NCI-H2196 (cell line): Measurements from ENCODE around the gene UGT3A1.
"Not testable (repeated sequence)": the region's sequence is repeated elsewhere in the genome, so short reads cannot be mapped to it uniquely, and the experiment has no call there.

Experiments
- DNase-seq: peaks from one replicate; lab custom pipeline; 2025; ENCODE audit not compliant: unreplicated experiment; lab: John Stamatoyannopoulos, UW

UGT3A1 gene, protein sequence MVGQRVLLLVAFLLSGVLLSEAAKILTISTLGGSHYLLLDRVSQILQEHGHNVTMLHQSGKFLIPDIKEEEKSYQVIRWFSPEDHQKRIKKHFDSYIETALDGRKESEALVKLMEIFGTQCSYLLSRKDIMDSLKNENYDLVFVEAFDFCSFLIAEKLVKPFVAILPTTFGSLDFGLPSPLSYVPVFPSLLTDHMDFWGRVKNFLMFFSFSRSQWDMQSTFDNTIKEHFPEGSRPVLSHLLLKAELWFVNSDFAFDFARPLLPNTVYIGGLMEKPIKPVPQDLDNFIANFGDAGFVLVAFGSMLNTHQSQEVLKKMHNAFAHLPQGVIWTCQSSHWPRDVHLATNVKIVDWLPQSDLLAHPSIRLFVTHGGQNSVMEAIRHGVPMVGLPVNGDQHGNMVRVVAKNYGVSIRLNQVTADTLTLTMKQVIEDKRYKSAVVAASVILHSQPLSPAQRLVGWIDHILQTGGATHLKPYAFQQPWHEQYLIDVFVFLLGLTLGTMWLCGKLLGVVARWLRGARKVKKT

DNA sequence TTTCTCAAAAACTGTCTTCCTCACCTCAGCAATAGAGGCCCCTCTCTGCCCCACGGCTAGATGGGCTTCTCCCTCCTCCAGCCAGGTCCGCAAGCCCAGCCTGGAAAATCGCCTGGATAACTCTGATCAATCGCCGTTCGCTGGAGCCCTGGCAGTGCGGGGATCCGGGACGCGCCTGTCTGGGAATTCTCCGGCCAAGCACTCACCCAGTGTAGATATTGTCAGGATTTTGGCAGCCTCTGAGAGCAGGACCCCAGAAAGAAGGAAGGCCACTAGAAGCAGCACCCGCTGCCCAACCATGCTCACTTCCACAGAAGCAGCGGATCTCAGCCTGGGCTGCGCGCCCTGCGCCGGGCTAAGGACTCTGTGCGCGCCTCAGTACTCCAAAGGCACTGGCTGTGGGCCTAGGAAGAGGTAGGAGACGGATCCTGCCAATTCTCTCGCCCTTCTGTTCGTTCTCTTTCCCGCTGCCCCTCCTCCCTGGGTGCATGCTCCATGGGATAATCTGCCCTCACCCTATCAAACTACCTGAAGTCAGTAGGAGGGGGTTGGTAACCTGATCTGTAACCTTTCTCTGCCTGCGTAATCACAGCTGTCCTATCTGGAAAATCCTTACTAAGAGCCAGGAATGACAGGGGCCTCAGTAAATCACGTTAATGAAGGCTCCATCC lies at the start of gene UGT3A1:
TSS of gene UGT3A1 (minus strand) at position 450 of the 671 bp plus-strand sequence. CDS start at position 300, 150 bp downstream.
- no peak for DNase-seq

GRCh38 chr5:36035696-36036095 lies 44.5 kb upstream of the UGT3A1 start:
- no peak for DNase-seq

DNA sequence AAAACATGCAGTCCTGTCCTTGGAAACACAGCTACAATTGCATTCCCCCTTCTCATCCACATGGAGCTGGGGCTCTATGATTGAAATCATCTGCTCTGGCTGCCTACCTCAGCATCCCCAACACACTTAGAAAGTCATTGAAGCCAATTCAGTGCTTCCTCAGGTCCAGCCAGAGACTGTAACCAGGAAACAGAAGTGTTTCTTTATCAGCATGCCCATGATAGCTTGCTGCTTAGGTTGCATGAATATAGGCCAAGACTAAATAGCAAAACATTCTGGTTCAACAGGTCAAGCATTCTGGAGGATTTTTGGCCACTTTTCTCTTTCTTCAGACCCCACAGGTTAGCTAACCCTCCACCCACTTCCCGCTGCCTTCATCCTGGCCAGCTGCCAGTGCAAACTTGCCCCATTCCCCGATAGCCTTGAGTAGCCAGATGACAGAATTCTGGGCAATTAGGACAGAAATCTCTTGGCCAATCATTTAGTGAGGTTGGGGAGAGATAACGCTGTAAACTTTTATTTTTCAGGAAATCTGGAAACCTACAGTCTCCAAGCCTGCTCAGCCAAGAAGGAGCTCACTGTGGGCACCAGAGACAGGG lies 43.4 kb upstream of the UGT3A1 start:
- not testable (repeated sequence) for DNase-seq

DNA sequence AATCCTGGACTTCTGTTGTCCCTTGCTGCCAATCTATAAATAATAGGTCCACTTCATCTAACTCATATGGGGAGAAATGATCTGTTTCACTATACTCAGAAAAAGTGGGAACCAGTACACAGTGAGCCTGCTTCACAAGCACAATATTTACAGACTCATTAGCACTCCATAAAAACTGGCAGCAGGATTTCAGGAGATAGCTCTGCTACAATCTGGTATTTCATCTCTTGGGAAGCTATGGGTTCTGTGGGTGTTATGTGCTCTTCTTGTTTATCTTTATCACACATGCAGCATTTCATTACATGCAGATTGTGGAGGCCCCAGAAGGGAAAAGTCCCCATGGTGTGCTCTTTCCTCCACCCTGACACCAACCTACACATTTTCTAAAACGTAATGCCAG lies 42.3 kb upstream of the UGT3A1 start:
- no peak for DNase-seq

GRCh38 chr5:36033047-36033446 lies 41.9 kb upstream of the UGT3A1 start:
- DNase-seq = no peak

DNA sequence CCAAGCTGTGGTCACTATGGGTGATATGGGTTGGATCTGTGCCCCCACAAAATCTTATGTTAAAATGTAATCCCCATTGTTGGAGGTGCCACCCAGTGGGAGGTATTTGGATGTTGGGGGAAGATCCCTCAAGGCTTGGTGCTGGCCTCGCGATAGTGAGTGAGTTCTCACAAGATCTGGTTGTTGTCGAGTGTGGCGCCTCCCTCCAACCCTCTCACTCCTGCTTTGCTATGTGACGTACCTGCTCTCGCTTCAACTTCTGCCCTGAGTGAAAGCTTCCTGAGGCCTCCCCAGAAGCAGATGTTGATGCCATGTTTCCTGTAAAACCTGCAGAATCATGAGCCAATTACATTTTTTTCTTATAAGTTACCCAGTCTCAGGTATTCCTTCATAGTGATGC lies 40.0 kb upstream of the UGT3A1 start:
- DNase-seq = no peak

DNA sequence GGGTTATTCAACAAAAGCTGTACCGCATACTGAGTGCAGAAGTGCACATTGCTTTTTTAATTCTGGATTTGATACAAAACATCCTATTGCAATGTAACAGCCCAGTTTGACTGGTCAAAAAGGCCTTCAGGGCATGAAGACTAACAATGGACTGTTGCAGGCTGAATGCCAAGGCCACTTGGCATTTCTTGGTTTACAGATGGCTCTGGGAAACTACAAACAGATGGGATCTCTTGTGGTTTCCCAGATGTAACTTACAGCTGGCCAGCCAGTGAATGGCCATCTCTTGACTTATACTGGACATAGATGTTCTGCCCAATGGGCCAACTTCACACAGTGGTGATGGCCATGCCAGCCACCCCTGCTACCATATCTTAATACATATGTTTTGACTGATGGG lies 38.7 kb upstream of the UGT3A1 start:
- peak; percentile 39 for DNase-seq

DNA sequence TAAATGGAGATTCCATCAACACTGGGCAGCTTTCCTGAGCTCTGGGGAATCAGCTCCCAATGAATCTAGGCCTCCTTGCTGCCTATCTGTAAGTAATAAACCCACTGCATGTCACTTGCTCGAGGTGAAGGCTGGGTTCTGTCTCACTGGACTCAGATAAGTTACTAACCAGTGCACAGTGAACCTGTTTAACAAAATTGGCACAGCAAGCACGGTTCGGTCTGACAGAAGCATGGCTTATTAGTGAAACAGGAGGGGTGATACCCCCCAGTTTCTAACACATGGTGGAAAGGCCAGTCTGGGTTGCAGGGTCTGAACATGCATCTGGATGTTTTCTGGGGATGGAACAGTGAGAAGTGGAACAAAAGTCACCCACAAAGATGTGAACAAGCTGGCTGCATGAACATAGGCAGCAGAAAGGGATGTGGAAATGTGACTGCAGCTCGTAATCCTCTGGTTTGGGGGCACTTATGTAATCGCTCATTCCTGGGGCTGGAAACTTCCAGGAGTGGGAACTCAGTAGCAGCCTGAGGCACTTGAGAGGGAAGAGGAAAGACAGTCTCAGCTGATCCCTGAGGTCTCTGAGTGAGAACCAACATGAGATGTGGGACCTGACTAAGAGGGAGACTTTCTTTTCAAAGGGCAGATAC lies 37.8 kb upstream of the UGT3A1 start:
- no peak for DNase-seq

GRCh38 chr5:36027711-36028110 lies 36.5 kb upstream of the UGT3A1 start:
- DNase-seq = no peak

- no peak for DNase-seq
Measured at GRCh38 chr5:36026706-36027465, 35.7 kb upstream of the UGT3A1 start.

GRCh38 chr5:36022246-36022645 lies 31.1 kb upstream of the UGT3A1 start:
- DNase-seq = not testable (repeated sequence)

- DNase-seq = not testable (repeated sequence)
Measured at GRCh38 chr5:36019584-36019983, 28.4 kb upstream of the UGT3A1 start.

DNA sequence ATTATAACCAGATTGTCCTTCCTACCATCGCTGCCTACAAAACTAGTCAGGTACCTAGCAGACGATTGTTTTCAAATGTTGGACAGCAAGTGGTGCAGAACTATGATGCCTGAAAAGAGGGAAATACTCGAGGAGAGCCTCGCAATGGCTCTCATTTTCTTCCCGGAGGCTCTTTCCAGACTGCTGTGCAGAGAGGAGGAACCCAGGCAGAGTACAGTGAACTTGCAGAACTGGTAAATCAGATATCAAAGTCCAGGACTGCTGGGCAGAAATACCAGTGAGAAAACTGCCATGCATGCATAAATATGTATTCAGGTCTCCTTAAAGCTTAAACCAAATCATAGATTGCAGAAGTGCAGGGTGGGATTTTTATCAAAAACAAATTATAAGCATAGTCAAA lies 26.4 kb upstream of the UGT3A1 start:
- no peak for DNase-seq

GRCh38 chr5:36017004-36017403 lies 25.8 kb upstream of the UGT3A1 start:
- DNase-seq = no peak

DNA sequence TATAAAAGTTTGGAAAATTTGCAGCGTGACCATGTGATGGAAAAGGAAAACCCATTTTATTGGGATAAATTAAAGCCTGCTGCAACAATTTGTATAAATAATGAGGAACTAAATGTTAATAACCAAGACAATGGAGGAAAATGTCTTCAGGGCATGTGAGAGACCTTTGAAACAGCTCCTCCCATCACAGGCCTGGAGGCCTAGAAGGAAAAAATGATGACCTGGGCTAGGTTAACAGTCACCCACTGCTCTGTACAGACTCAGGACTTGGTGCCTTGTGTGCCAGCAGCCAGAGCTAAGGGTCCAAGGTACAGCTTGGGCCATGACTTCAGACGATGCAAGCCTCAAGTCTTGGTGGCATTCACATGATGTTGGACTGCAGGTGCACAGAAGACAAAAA lies 22.0 kb upstream of the UGT3A1 start:
- DNase-seq = no peak

GRCh38 chr5:36009698-36010097 lies 18.5 kb upstream of the UGT3A1 start:
- DNase-seq = no peak

DNA sequence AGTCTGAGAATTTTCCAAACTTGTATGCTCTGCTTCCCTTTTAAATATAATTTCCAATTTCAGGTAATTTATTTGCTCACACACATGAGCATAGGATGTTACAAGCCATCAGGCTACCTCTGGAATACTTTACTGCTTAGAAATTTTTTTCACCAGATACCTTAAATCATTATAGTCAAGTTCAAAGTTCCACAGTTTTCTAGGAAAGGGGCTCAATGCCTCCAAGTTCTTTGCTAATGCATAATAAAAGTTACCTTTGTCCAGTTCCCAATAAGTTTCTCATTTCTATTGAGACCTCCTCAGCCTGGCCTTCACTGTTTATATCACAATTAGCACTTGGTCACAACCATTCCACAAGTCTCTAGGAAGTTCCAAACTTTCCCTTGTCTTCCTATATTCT lies 16.2 kb upstream of the UGT3A1 start:
- DNase-seq = no peak

GRCh38 chr5:36006163-36006562 lies 15.0 kb upstream of the UGT3A1 start:
- no peak for DNase-seq

DNA sequence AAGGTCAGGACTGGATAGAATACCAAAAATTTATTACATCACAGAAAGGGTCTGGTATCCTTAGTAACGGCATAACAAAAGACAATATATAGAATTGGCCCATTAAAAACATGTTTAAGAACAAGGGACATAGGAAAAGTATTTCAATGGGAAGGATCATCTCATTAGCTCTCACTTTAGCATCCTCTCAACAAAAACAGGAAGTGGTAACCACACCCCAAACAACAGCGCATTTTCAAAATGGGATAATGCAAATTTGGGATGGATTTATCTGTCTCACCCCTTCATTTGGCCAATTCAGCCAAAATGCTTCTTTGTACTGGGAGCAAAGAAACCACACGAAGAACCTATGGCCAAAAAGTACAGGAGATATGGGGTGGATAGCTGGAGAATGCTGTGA lies 9.8 kb upstream of the UGT3A1 start:
- no peak for DNase-seq

DNA sequence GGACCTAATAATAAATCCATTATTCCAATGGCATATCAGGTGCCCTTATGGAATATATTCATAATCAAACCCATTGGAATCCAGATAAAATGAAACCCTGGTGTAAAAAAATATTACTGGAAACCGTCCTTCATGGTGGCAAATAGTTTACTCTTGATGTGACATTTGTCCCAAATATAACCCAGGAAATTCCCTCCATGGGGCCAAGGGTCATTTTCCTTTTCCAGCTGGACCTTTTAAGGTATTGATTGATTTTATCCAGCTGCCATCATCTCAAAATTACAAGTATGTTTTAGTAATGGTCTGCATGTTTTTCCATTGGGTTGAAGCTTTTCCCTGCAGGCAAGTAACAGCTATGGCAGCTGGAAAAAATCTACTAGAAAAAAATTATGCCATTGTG lies 8.4 kb upstream of the UGT3A1 start:
- no peak for DNase-seq

DNA sequence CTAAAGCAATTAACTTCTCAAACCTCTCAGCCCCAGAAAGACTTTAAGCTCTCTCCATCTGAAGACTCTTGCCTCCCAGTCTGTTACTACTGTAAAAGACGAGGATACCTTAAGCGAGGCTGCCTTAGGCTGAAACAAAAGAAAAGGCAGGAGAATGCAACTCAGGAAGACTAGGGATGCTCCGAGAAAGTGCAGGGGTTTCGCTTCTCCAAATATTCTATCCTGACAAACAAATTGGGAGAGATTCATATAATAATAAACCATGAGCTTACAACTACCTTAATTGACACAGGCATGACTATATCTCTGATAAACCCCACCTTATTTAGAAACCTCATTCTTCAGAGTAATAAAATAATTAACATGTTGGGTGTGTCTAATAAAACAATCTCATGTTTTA lies 4.9 kb upstream of the UGT3A1 start:
- no peak for DNase-seq
